Prostate gland (tissue), 2 donors: ENCODE results near the gene CDK14.

Experiments
- CTCF ChIP-seq, 4 experiments: fragments of 200-600 bp in 2 of 4; fragments of 450-650 bp in 2 of 4; sonication (generic) in 2 of 4; IDR thresholded peaks; 1 replicate in 3 of 4; 2 replicates in 1 of 4; pipeline ENCODE4 v1.5.1; 2016 to 2019; ENCODE audit warnings: antibody characterized with exemption in 4 of 4, mild to moderate bottlenecking in 2 of 4, moderate library complexity in 2 of 4
- POLR2A ChIP-seq: fragments of 450-650 bp; IDR thresholded peaks from one replicate; pipeline ENCODE4 v1.6.1; 2016; ENCODE audit warnings: antibody characterized with exemption, mild to moderate bottlenecking
- POLR2AphosphoS5 ChIP-seq: sonication (generic); formaldehyde crosslinking; IDR thresholded peaks from one replicate; pipeline ENCODE4 v1.6.1; 2017; ENCODE audit warnings: antibody characterized with exemption

GRCh38 chr7:90595342-90595800, 750 bp upstream of the CDK14 start:
- TF ChIP-seq POLR2A (no peak), POLR2AphosphoS5 (no peak), CTCF (IDR thresholded peaks at IDR 0.05) (no peak)
